ENCODE measurements around the gene RPL13A. TPM values are rescaled to one million over a fixed set of nuclear protein-coding genes. Genes with fewer than 3 reads are reported as not detected.
A peak's percentile ranks its signal among the peaks of the same experiment; 100 is the strongest.

Gene RPL13A
- total RNA-seq, 1 experiment from 2014 or later: 3,286 TPM

GRCh38 chr19:49442771-49443365 lies 44.5 kb upstream of the RPL13A start:
- Histone ChIP-seq H2BK15ac (ENCODE audit: low read depth, low read length) (no peak overlapping the region), H4K8ac (replicated peaks; ENCODE audit: insufficient read length, low read depth, low read length) (no peak overlapping the region), H3K79me2 (ENCODE audit: insufficient read depth, low read length) (no peaks in the 10 kb centered on the region), H3K23me2 (ENCODE audit: insufficient read length, low read depth, low read length, poor library complexity, severe bottlenecking) (peaks cover 21% of the 10 kb centered on the region), H3K56ac (ENCODE audit: insufficient read length, low read depth, low read length) (no peak overlapping the region), H3K14ac (ENCODE audit: insufficient read depth, low read length) (0 out of 2 replicates have a peak overlapping the region, but pooled peaks have one; percentile 4), H2AFZ (ENCODE audit: low read length) (no peak overlapping the region), H3K27me3 (ENCODE audit: insufficient read depth, low read length) (peaks cover 26% of the 10 kb centered on the region; the same call in 1 of the 2 replicates), H3K9me3 (ENCODE audit: control insufficient read depth, low read depth, low read length) (no peaks in the 10 kb centered on the region), H3K79me1 (ENCODE audit: insufficient read depth, low read depth, low read length, poor library complexity, severe bottlenecking) (no peaks in the 10 kb centered on the region), H4K91ac (ENCODE audit: insufficient read length, low read depth, low read length) (no peak overlapping the region), H2BK20ac (ENCODE audit: low read depth, low read length, poor library complexity, severe bottlenecking) (no peak overlapping the region), H3K9ac (ENCODE audit: extremely low read depth, insufficient read length, low read length) (no peak overlapping the region), H3K18ac (ENCODE audit: insufficient read length, low read depth, low read length) (no peak overlapping the region), H2BK5ac (ENCODE audit: insufficient read length, low read length) (no peak overlapping the region), H4K5ac (ENCODE audit: insufficient read length, low read depth, low read length) (no peak overlapping the region), H2BK12ac (ENCODE audit: insufficient read length, low read depth, low read length) (no peak overlapping the region), H2BK120ac (ENCODE audit: low read depth, low read length, poor library complexity, severe bottlenecking) (no peak overlapping the region), H2AK5ac (ENCODE audit: insufficient read length, low read length) (no peak overlapping the region), H4K20me1 (ENCODE audit: control insufficient read depth, insufficient read depth, insufficient read length) (no peaks in the 10 kb centered on the region), H3K23ac (ENCODE audit: insufficient read length, low read depth, low read length) (no peak overlapping the region), H3T11ph (ENCODE audit: low read length) (no peak overlapping the region), H3K27ac (ENCODE audit: insufficient read length, low read depth, low read length) (no peak overlapping the region), H3K4ac (ENCODE audit: low read depth, low read length) (no peak overlapping the region), H3K4me2 (ENCODE audit: insufficient read depth, insufficient read length, low read length) (peak overlapping the region; percentile 83), H3K4me1 (ENCODE audit: insufficient read depth, low read length) (no peaks in the 10 kb centered on the region)
- Mint-ChIP-seq H3K4me1 (peaks cover 23 to 39% of the 10 kb centered on the region in 2 experiments), H3K27me3 (ENCODE audit: low read depth) (peaks cover 44% of the 10 kb centered on the region), H3K36me3 (ENCODE audit: insufficient read depth in 1 of 3, low read depth in 3 of 3) (peaks cover 10 to 20% (median 20%) of the 10 kb centered on the region in 3 experiments), H3K4me3 (peak overlapping the region; percentile 74 to 82), H3K27ac (peak overlapping the region in 2 of 3 experiments; percentile 83 to 90; a peak in 3 of 7 replicates), H3K9me3 (no peaks in the 10 kb centered on the region; a peak in 1 of 5 replicates)
- peak; percentile 100 for DNase-seq
- WGBS (ENCODE audit: extremely low coverage, insufficient read length, low lambda C conversion rate): no CpG with 5 or more reads among the region's 43 CpGs
- TF ChIP-seq CTCF (conservative IDR thresholded peaks at IDR 0.05): no peak

All from H9 (cell line).